Adrenal gland (tissue), 5 donors: Measurements from ENCODE around the gene BTN2A1.

Experiments used
- POLR2A ChIP-seq, 2 donors: fragments of 450-650 bp; IDR thresholded peaks; one replicate each; pipeline ENCODE4 v1.6.1; 2017; ENCODE audit warnings: antibody characterized with exemption in 2 of 2, mild to moderate bottlenecking in 2 of 2, moderate library complexity in 1 of 2
- TF ChIP-seq, protein P1 (sequence below), 6 experiments: fragments of 450-650 bp in 4 of 6; fragments of 200-600 bp in 2 of 6; sonication (generic) in 1 of 6; IDR thresholded peaks; 1 replicate in 5 of 6; 2 replicates in 1 of 6; pipeline versions ENCODE4 v1.5.1 to v1.8.0; 2016 to 2021; ENCODE audit warnings: antibody characterized with exemption in 6 of 6, mild to moderate bottlenecking in 2 of 6, moderate library complexity in 1 of 6
- donor health status: DM: no; HTN: no; CAD: no.

- TF ChIP-seq POLR2A (IDR thresholded peaks at IDR 0.05) = no peak
- TF ChIP-seq, protein P1, sequence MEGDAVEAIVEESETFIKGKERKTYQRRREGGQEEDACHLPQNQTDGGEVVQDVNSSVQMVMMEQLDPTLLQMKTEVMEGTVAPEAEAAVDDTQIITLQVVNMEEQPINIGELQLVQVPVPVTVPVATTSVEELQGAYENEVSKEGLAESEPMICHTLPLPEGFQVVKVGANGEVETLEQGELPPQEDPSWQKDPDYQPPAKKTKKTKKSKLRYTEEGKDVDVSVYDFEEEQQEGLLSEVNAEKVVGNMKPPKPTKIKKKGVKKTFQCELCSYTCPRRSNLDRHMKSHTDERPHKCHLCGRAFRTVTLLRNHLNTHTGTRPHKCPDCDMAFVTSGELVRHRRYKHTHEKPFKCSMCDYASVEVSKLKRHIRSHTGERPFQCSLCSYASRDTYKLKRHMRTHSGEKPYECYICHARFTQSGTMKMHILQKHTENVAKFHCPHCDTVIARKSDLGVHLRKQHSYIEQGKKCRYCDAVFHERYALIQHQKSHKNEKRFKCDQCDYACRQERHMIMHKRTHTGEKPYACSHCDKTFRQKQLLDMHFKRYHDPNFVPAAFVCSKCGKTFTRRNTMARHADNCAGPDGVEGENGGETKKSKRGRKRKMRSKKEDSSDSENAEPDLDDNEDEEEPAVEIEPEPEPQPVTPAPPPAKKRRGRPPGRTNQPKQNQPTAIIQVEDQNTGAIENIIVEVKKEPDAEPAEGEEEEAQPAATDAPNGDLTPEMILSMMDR (IDR thresholded peaks at IDR 0.05) = no peak
These were observed 30.9 kb upstream of the BTN2A1 start for GRCh38 chr6:26426691-26427450.
